K562 (cell line): ENCODE data around the gene ARHGAP24. TPM values are rescaled to one million over a fixed set of nuclear protein-coding genes. Genes with fewer than 3 reads are reported as not detected.

ENCODE experiments used
- ATAC-seq: fragments of 200-7000 bp; cut with Tn5 transposase; 3 replicates; pipeline ENCODE4 v1.9.1; 2020; ENCODE audit warnings: moderate library complexity
- BruUV-seq: library from RNA; stranded (reverse); fragments of 400-500 nt; replicated peaks from 2 replicates; lab custom pipeline; 2021; lab: Mats Ljungman, UMichigan
- CTCF ChIA-PET: fragments of 300-600 bp; formaldehyde crosslinking; extraction: SDS; loops from one replicate; lab custom pipeline; 2021; ENCODE audit warnings: low intra/inter-chr PET ratio; lab: Yijun Ruan, JAX
- POLR2A ChIA-PET: fragments of 300-600, 350-650 bp; sonication (Branson Sonifier 250); formaldehyde crosslinking; extraction: SDS; loops from one replicate; lab custom pipeline; 2021; ENCODE audit warnings: antibody characterized with exemption, inconsistent platforms; lab: Yijun Ruan, JAX
- DNase-seq, 4 experiments: peaks; one replicate each; pipeline versions ENCODE4 v3.0.0 to v3.0.0-alpha.2; 2011 to 2018; ENCODE audit warnings: low spot score in 3 of 4, mixed read lengths in 3 of 4; ENCODE audit errors: extremely low read depth in 1 of 4
- FAIRE-seq: peaks from 2 replicates; lab custom pipeline; 2011; peaks lifted over from hg19 to GRCh38; lab: Jason Lieb, UNC
- H2AFZ ChIP-seq: 2 replicates; pipeline ENCODE4 v1.6.0; 2011; ENCODE audit warnings: low read depth, low read length, control low read depth, inconsistent platforms
- H3K27ac ChIP-seq: fragments of 200-600 bp; 3 replicates; pipeline ENCODE4 v1.8.0; 2011; ENCODE audit warnings: low read depth, mild to moderate bottlenecking, control low read depth, inconsistent platforms, low read length, moderate library complexity, mixed read lengths; ENCODE audit errors: extremely low read depth
- H3K27me3 ChIP-seq, 2 experiments: fragments of 300-600 bp in 1 of 2; 2 replicates in 1 of 2; 3 replicates in 1 of 2; pipeline versions ENCODE4 v1.6.0 to v1.8.0; 2011; ENCODE audit warnings: inconsistent platforms in 2 of 2, low read length in 2 of 2, mild to moderate bottlenecking in 1 of 2, mixed read lengths in 1 of 2, moderate library complexity in 1 of 2; ENCODE audit not compliant: control insufficient read depth in 2 of 2, insufficient read depth in 2 of 2
- H3K36me3 ChIP-seq: fragments of 300-600 bp; 3 replicates; pipeline ENCODE4 v1.8.0; 2011; ENCODE audit warnings: mild to moderate bottlenecking, low read length, inconsistent platforms; ENCODE audit not compliant: control insufficient read depth, insufficient read depth
- H3K4me1 ChIP-seq, 2 experiments: fragments of 200-600 bp in 1 of 2; replicated peaks in 1 of 2; 2 replicates in 1 of 2; 3 replicates in 1 of 2; pipeline versions ENCODE4 v1.5.1 to v1.8.0; 2011; ENCODE audit warnings: inconsistent platforms in 2 of 2, low read length in 2 of 2, mild to moderate bottlenecking in 1 of 2, mixed read lengths in 1 of 2, moderate library complexity in 1 of 2; ENCODE audit not compliant: control insufficient read depth in 2 of 2, insufficient read depth in 2 of 2
- H3K4me2 ChIP-seq: 2 replicates; pipeline ENCODE4 v1.6.1; 2011; ENCODE audit warnings: low read length, control low read depth, inconsistent platforms, mixed read lengths; ENCODE audit not compliant: insufficient read depth
- H3K4me3 ChIP-seq: fragments of 200-600 bp; sonication (generic), shearing (Covaris generic); 2 replicates; pipeline ENCODE4 v1.5.1; 2016; ENCODE audit warnings: control low read depth, inconsistent platforms
- H3K79me2 ChIP-seq: fragments of 200-600 bp; 3 replicates; pipeline ENCODE4 v1.8.0; 2011; ENCODE audit warnings: low read length, inconsistent platforms; ENCODE audit not compliant: control insufficient read depth, insufficient read depth
- H3K9ac ChIP-seq, 2 experiments: 2 replicates each; pipeline versions ENCODE4 v1.6.0 to v1.6.1; 2011; ENCODE audit warnings: low read depth in 2 of 2, low read length in 2 of 2, control low read depth in 1 of 2, inconsistent platforms in 1 of 2, mild to moderate bottlenecking in 1 of 2, mixed read lengths in 1 of 2; ENCODE audit not compliant: insufficient read depth in 1 of 2
- H3K9me1 ChIP-seq: one replicate; pipeline ENCODE4 v1.6.0; 2011; ENCODE audit warnings: inconsistent platforms, mild to moderate bottlenecking, low read length, moderate library complexity; ENCODE audit not compliant: control insufficient read depth, insufficient read depth
- H3K9me3 ChIP-seq: replicated peaks from 2 replicates; pipeline ENCODE4 v1.5.1; 2011; ENCODE audit warnings: low read depth, low read length, inconsistent platforms; ENCODE audit not compliant: control insufficient read depth, insufficient read depth
- H4K20me1 ChIP-seq: replicated peaks from 2 replicates; pipeline ENCODE4 v1.6.1; 2011; ENCODE audit warnings: low read length, inconsistent platforms, mixed read lengths; ENCODE audit not compliant: control insufficient read depth, insufficient read depth
- ARID1B ChIP-seq: fragments of 450-650 bp; IDR thresholded peaks from 2 replicates; pipeline ENCODE4 v1.6.1; 2016; ENCODE audit warnings: antibody characterized with exemption, mild to moderate bottlenecking, inconsistent platforms
- ESRRA ChIP-seq: fragments of 450-650 bp; IDR thresholded peaks from 2 replicates; pipeline ENCODE4 v1.6.1; 2014; ENCODE audit warnings: low read depth, mild to moderate bottlenecking, moderate library complexity, borderline replicate concordance
- HSF4 ChIP-seq: fragments of 250-450 bp; sonication (Bioruptor Pico); IDR thresholded peaks from 2 replicates; pipeline ENCODE4 v2.1.2; 2022; ENCODE audit warnings: mild to moderate bottlenecking, moderate library complexity, borderline replicate concordance
- KLF10 ChIP-seq: fragments of 250-450 bp; sonication (Bioruptor Pico); IDR thresholded peaks from 2 replicates; pipeline ENCODE4 v1.6.1; 2021; ENCODE audit warnings: matching md5 sums
- TAF15 ChIP-seq: fragments of 200-400 bp; formaldehyde crosslinking; IDR thresholded peaks from 2 replicates; pipeline ENCODE4 v1.6.1; 2017; ENCODE audit warnings: mild to moderate bottlenecking, low read depth, low read length, moderate library complexity
- TFAM ChIP-seq: fragments of 250-450 bp; sonication (Bioruptor Pico); conservative IDR thresholded peaks from 2 replicates; pipeline ENCODE4 v1.5.0; 2021; ENCODE audit warnings: mild to moderate bottlenecking, moderate library complexity
- XRCC3 ChIP-seq: fragments of 450-650 bp; IDR thresholded peaks from 2 replicates; pipeline ENCODE4 v1.6.1; 2017; ENCODE audit warnings: mild to moderate bottlenecking, moderate library complexity
- ZEB2 ChIP-seq: fragments of 450-650 bp; IDR thresholded peaks from 2 replicates; pipeline ENCODE4 v1.6.1; 2016
- ZNF561 ChIP-seq: fragments of 450-650 bp; formaldehyde crosslinking; conservative IDR thresholded peaks from 2 replicates; pipeline ENCODE4 v1.4.0; 2020; ENCODE audit warnings: mild to moderate bottlenecking, moderate library complexity
- ZNF764 ChIP-seq: fragments of 250-450 bp; sonication (Bioruptor Pico); IDR thresholded peaks from 2 replicates; pipeline ENCODE4 v1.4.0; 2020; ENCODE audit warnings: low read depth, mild to moderate bottlenecking, moderate library complexity
- WGBS: fragments of 100-300 bp; shearing (Covaris generic); methylation state at CpG from one replicate; pipeline ENCODE4 v1.1.6; 2016; ENCODE audit warnings: low coverage, mixed read lengths; ENCODE audit not compliant: insufficient coverage; ENCODE audit errors: missing lambda C conversion rate; 5-methylcytosine and 5-hydroxymethylcytosine counted together
- in situ Hi-C: fragments of 300-500 bp; cut with MboI; formaldehyde crosslinking; loops from 4 replicates; pipeline ENCODE4 v1.15.0; 2018; ENCODE audit warnings: inconsistent platforms, mixed read lengths
- intact Hi-C: fragments of 100-400 bp; cut with micrococcal nuclease; formaldehyde crosslinking; loops from 2 replicates; pipeline ENCODE4 v1.14.2; 2022
- polyA plus RNA-seq, 8 experiments: library from polyadenylated mRNA; depleted of rRNA in 4 of 8; stranded (reverse) in 5 of 8; unstranded in 3 of 8; fragments of >200 nt; fragmentation: Nextera tagmentation in 2 of 8; fragmentation: Illumina TruSeq in 1 of 8; extraction: Ambion mirVana in 2 of 8; extraction: Trizol in 1 of 8; gene quantifications; 2 replicates each; pipeline versions ENCODE4 v1.2.1 to v1.2.3, GENCODE V29; 2011 to 2014; ENCODE audit warnings: inconsistent platforms in 1 of 8, missing spikeins in 1 of 8
- total RNA-seq, 7 experiments: library from RNA; depleted of rRNA in 6 of 7; stranded (reverse); fragments of >200 nt in 6 of 7; fragmentation: Illumina TruSeq in 2 of 7; extraction: Trizol in 2 of 7; gene quantifications; 2 replicates each; pipeline versions ENCODE4 v1.2.1 to v1.2.3, GENCODE V29; 2011 to 2021; ENCODE audit warnings: low replicate concordance in 1 of 7
- TF ChIP-seq, protein P1 (sequence below): fragments of 450-650 bp; IDR thresholded peaks from 2 replicates; pipeline ENCODE4 v1.6.1; 2017; ENCODE audit warnings: mild to moderate bottlenecking, moderate library complexity
- TF ChIP-seq, protein P2 (sequence below), 2 experiments: fragments of 200-800 bp in 1 of 2; sonication (Bioruptor generic) in 1 of 2; sonication (generic) in 1 of 2; formaldehyde crosslinking in 1 of 2; IDR thresholded peaks in 1 of 2; conservative IDR thresholded peaks in 1 of 2; 2 replicates each; pipeline versions ENCODE4 v1.5.0 to v1.6.1; 2016 to 2020; ENCODE audit warnings: missing compliant biosample characterization in 1 of 2, missing genetic modification characterization in 1 of 2, missing genetic modification reagents in 1 of 2

Gene ARHGAP24
- total and polyA plus RNA-seq, 9 of the 15 experiments (the other 6 are each of a cell fraction or from before 2014, with no cell fraction given), result 8.0 to 22.6 (median 14.0) TPM

DNA sequence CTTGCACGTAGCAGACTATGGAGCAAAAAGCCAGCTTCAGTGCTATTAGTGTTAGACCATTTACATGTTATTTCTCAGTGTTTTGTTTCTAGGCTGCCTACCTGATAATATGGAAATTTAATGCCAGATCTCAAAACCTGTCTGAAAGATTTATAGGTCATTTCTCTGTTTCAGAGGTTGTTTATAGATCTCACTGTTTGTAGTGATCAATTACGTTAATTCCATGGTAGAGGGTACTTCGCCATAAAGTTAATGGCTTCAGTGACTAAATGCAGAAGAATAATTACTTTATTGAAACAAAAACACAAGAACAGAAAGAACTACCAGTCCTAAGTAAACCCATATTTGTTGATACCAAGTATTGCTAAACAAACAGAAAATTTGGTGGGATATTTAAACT is 420.8 kb downstream of the ARHGAP24 start (continued):
- TF ChIP-seq TAF15 (no peak), HSF4 (CRISPR knock-in tag) (no peak)
- TF ChIP-seq, protein P1, sequence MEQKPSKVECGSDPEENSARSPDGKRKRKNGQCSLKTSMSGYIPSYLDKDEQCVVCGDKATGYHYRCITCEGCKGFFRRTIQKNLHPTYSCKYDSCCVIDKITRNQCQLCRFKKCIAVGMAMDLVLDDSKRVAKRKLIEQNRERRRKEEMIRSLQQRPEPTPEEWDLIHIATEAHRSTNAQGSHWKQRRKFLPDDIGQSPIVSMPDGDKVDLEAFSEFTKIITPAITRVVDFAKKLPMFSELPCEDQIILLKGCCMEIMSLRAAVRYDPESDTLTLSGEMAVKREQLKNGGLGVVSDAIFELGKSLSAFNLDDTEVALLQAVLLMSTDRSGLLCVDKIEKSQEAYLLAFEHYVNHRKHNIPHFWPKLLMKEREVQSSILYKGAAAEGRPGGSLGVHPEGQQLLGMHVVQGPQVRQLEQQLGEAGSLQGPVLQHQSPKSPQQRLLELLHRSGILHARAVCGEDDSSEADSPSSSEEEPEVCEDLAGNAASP, result no peak

DNA sequence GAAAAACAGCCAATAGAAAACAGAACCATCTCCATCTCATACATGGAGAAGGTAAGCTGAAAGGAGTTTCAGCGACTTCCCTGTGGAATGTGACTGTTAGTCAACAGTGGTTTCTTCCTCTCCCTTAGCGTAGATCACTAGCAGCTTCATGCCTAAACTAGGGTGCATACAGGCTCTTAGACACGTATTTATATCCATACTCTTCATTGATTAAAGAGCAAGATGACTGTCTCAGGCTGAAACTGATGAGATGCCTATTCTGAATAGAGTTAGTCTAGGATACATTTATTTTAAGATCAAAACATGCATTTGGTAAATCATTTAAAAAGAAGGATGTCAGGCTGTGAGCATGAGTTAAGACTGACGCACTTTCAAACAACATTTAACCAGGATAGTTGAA is 423.3 kb downstream of the ARHGAP24 start:
- ATAC-seq, result no peak
- no TSS peak for BruUV-seq

More for the DNA sequence above, 423.3 kb downstream of the ARHGAP24 start:
- TF ChIP-seq ZEB2 (no peak), ZNF764 (CRISPR knock-in tag) (no peak), ESRRA (no peak), TFAM (CRISPR knock-in tag) (no peak), ARID1B (no peak), ZNF561 (CRISPR knock-in tag) (no peak), XRCC3 (no peak), KLF10 (no peak)
- TF ChIP-seq, protein P2, sequence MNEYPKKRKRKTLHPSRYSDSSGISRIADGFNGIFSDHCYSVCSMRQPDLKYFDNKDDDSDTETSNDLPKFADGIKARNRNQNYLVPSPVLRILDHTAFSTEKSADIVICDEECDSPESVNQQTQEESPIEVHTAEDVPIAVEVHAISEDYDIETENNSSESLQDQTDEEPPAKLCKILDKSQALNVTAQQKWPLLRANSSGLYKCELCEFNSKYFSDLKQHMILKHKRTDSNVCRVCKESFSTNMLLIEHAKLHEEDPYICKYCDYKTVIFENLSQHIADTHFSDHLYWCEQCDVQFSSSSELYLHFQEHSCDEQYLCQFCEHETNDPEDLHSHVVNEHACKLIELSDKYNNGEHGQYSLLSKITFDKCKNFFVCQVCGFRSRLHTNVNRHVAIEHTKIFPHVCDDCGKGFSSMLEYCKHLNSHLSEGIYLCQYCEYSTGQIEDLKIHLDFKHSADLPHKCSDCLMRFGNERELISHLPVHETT (CRISPR knock-in tag; conservative IDR thresholded peaks at IDR 0.05 in 1 of 2, IDR thresholded peaks at IDR 0.05 in 1 of 2), result no peak
- H3K9me3 ChIP-seq, result no peaks in the 10 kb centered on the region
- intact Hi-C loops (no loop called here), in situ Hi-C loops (no loop called here)
- ChIA-PET POLR2A (no interaction called here), CTCF (no interaction called here)
- DNase-seq (no peak), FAIRE-seq (no peak)
- no peaks in the 10 kb centered on the region for H3K27me3 ChIP-seq
- H3K9ac ChIP-seq, result no peak overlapping the region
- no peaks in the 10 kb centered on the region for H3K79me2 ChIP-seq
- no peak overlapping the region for H3K4me3 ChIP-seq
- H3K27ac ChIP-seq, result no peak overlapping the region
- WGBS, result 43% methylated on average over 4 of the region's 4 CpGs
- H3K4me2 ChIP-seq, result no peak overlapping the region
- no peaks in the 10 kb centered on the region for H3K4me1 ChIP-seq
- no peaks in the 10 kb centered on the region for H3K36me3 ChIP-seq
- H3K9me1 ChIP-seq, result no peaks in the 10 kb centered on the region
- no peaks in the 10 kb centered on the region for H4K20me1 ChIP-seq
- H2AFZ ChIP-seq, result no peak overlapping the region
